ENCODE data around the gene SLC12A6. TPM values are rescaled to one million over a fixed set of nuclear protein-coding genes. Genes with fewer than 3 reads are reported as not detected.

Gene SLC12A6
- total RNA-seq, 4 donors from 2014 or later: 26.9 to 36.9 (median 32.6) TPM

- 0 to 1% methylated on average over 31 to 36 of the region's 37 CpGs for WGBS, 2 donors
- TF ChIP-seq EP300 (IDR thresholded peaks at IDR 0.05) (no peak), CTCF (IDR thresholded peaks at IDR 0.05) (no peak), POLR2A (IDR thresholded peaks at IDR 0.05) (no peak)
- H3K9me3 ChIP-seq: no peaks in the 10 kb centered on the region
- peak overlapping the region; percentile 72 to 92 (median 82) for H3K4me3 ChIP-seq
- peaks cover 0 to 26% (median 0%) of the 10 kb centered on the region in 3 donors for H3K36me3 ChIP-seq
- DNase-seq (ENCODE audit: low spot score in 2 of 2): peak; percentile 22 to 39
- H3K4me1 ChIP-seq: peaks cover 0 to 26% (median 14%) of the 10 kb centered on the region in 4 donors
- H3K27ac ChIP-seq: peak overlapping the region; percentile 37 to 98 (median 96)
- no peaks in the 10 kb centered on the region for H3K27me3 ChIP-seq
Measured at GRCh38 chr15:34366271-34367065, 28.9 kb upstream of the SLC12A6 start.

- Histone ChIP-seq H3K27me3 (no peaks in the 10 kb centered on the region), H3K27ac (peak overlapping the region in 3 of 4 donors; percentile 37 to 97 (median 94)), H3K36me3 (peaks cover 0 to 33% (median 0%) of the 10 kb centered on the region in 3 donors), H3K4me3 (peak overlapping the region; percentile 72 to 92 (median 82)), H3K9me3 (no peaks in the 10 kb centered on the region), H3K4me1 (peaks cover 0 to 26% (median 14%) of the 10 kb centered on the region in 4 donors)
- no peak for DNase-seq (ENCODE audit: low spot score in 2 of 2)
- TF ChIP-seq EP300 (IDR thresholded peaks at IDR 0.05) (no peak), CTCF (IDR thresholded peaks at IDR 0.05) (no peak), POLR2A (IDR thresholded peaks at IDR 0.05) (no peak)
- 39 to 41% methylated on average over 5 of the region's 5 CpGs for WGBS, 2 donors
Measured at GRCh38 chr15:34365836-34366235, 28.3 kb upstream of the SLC12A6 start.

GRCh38 chr15:34365091-34365825 is 27.7 kb upstream of the SLC12A6 start:
- WGBS, 2 donors: 71 to 78% methylated on average over 16 of the region's 16 CpGs
- peak overlapping the region in 2 of 4 donors; percentile 72 to 92 for H3K4me3 ChIP-seq

GRCh38 chr15:34364041-34364440 is 26.5 kb upstream of the SLC12A6 start:
- DNase-seq (ENCODE audit: low spot score in 2 of 2): no peak
- Histone ChIP-seq H3K4me1 (peaks cover 0 to 26% (median 14%) of the 10 kb centered on the region in 4 donors), H3K4me3 (no peak overlapping the region), H3K36me3 (peaks cover 0 to 50% (median 0%) of the 10 kb centered on the region in 3 donors), H3K9me3 (no peaks in the 10 kb centered on the region), H3K27me3 (no peaks in the 10 kb centered on the region), H3K27ac (no peak overlapping the region)
- TF ChIP-seq CTCF (IDR thresholded peaks at IDR 0.05): no peak
- no peak for TF ChIP-seq POLR2A (IDR thresholded peaks at IDR 0.05)
- no peak for TF ChIP-seq EP300 (IDR thresholded peaks at IDR 0.05)
- 90 to 93% methylated on average over 8 of the region's 8 CpGs for WGBS, 2 donors

More at GRCh38 chr15:34365091-34365825, 27.7 kb upstream of the SLC12A6 start:
- Histone ChIP-seq H3K9me3 (no peaks in the 10 kb centered on the region), H3K36me3 (peaks cover 0 to 38% (median 0%) of the 10 kb centered on the region in 3 donors), H3K4me1 (peaks cover 0 to 26% (median 14%) of the 10 kb centered on the region in 4 donors), H3K27ac (peak overlapping the region in 3 of 4 donors; percentile 37 to 97 (median 94)), H3K27me3 (no peaks in the 10 kb centered on the region)
- TF ChIP-seq CTCF (IDR thresholded peaks at IDR 0.05) (no peak), POLR2A (IDR thresholded peaks at IDR 0.05) (no peak), EP300 (IDR thresholded peaks at IDR 0.05) (no peak)
- DNase-seq (ENCODE audit: low spot score in 2 of 2): no peak

Measured in tibial nerve (tissue), 4 donors.